Measurements from ENCODE around the gene AREL1. TPM values are rescaled to one million over a fixed set of nuclear protein-coding genes. Genes with fewer than 3 reads are reported as not detected.

The AREL1 gene
- total and polyA plus RNA-seq, 2 experiments from 2014 or later: 12.9 to 25.6 TPM

GRCh38 chr14:74713395-74713735 lies 485 bp upstream of the AREL1 start:
- in situ Hi-C loops (cut with MboI): no loop called here
- Histone ChIP-seq H3F3A (ENCODE audit: insufficient read depth) (no peaks in the 10 kb centered on the region), H3K4me1 (ENCODE audit: insufficient read depth) (peaks cover 18% of the 10 kb centered on the region), H3K9me3 (ENCODE audit: low read depth) (no peaks in the 10 kb centered on the region), H3K79me2 (ENCODE audit: insufficient read depth) (peaks cover 75% of the 10 kb centered on the region), H3K27me3 (replicated peaks; ENCODE audit: insufficient read depth) (no peaks in the 10 kb centered on the region), H3K4me2 (ENCODE audit: unreplicated experiment) (peak overlapping the region; percentile 95), H3K27ac (peak overlapping the region; percentile 68), H3K4me3 (peak overlapping the region; percentile 98), H2AFZ (peak overlapping the region; percentile 92), H4K20me1 (ENCODE audit: insufficient read depth) (no peaks in the 10 kb centered on the region), H3K9me2 (ENCODE audit: insufficient read depth) (no peaks in the 10 kb centered on the region), H3K36me3 (ENCODE audit: low read depth) (peaks cover 28% of the 10 kb centered on the region; the same call in 1 of the 2 replicates), H3K9ac (peak overlapping the region; percentile 95)
- TF ChIP-seq EZH2 (IDR thresholded peaks at IDR 0.05; ENCODE audit: insufficient read depth, poor library complexity, severe bottlenecking) (no peak), EZH2phosphoT487 (IDR thresholded peaks at IDR 0.05; ENCODE audit: insufficient read depth, low read depth) (no peak)
- WGBS, 2 experiments (ENCODE audit: low coverage in 1 of 2, low lambda C conversion rate in 2 of 2, missing lambda C conversion rate in 2 of 2): 2 to 4% methylated on average over 6 of the region's 6 CpGs
- DNase-seq: no peak

GRCh38 chr14:74711651-74712050 lies 1.2 kb downstream of the AREL1 start:
- H4K20me1 ChIP-seq (ENCODE audit: insufficient read depth): no peaks in the 10 kb centered on the region; the same call in 1 of the 2 replicates
- WGBS, 2 experiments (ENCODE audit: low coverage in 1 of 2, low lambda C conversion rate in 2 of 2, missing lambda C conversion rate in 2 of 2): 70 to 72% methylated on average over 5 of the region's 5 CpGs
- in situ Hi-C loops (cut with MboI): no loop called here
- peaks cover 92% of the 10 kb centered on the region for H3K79me2 ChIP-seq (ENCODE audit: insufficient read depth)
- H3K27me3 ChIP-seq (replicated peaks; ENCODE audit: insufficient read depth): no peaks in the 10 kb centered on the region
- no peak for TF ChIP-seq EZH2phosphoT487 (IDR thresholded peaks at IDR 0.05; ENCODE audit: insufficient read depth, low read depth)
- no peak for TF ChIP-seq EZH2 (IDR thresholded peaks at IDR 0.05; ENCODE audit: insufficient read depth, poor library complexity, severe bottlenecking)
- H3K9me2 ChIP-seq (ENCODE audit: insufficient read depth): no peaks in the 10 kb centered on the region
- H3K9me3 ChIP-seq (ENCODE audit: low read depth): no peaks in the 10 kb centered on the region
- peak overlapping the region; percentile 95 for H3K9ac ChIP-seq
- H3K4me1 ChIP-seq (ENCODE audit: insufficient read depth): peaks cover 18% of the 10 kb centered on the region
- H3K36me3 ChIP-seq (ENCODE audit: low read depth): peaks cover 15% of the 10 kb centered on the region; the same call in 1 of the 2 replicates
- peak overlapping the region; percentile 98 for H3K4me3 ChIP-seq
- peak overlapping the region; percentile 91 for H3K4me2 ChIP-seq (ENCODE audit: unreplicated experiment)
- no peak overlapping the region for H2AFZ ChIP-seq
- DNase-seq: no peak
- H3K27ac ChIP-seq: no peak overlapping the region
- no peaks in the 10 kb centered on the region for H3F3A ChIP-seq (ENCODE audit: insufficient read depth)

- H3K4me1 ChIP-seq (ENCODE audit: insufficient read depth): peaks cover 18% of the 10 kb centered on the region
- no peaks in the 10 kb centered on the region for H3K9me2 ChIP-seq (ENCODE audit: insufficient read depth)
- peaks cover 99% of the 10 kb centered on the region for H3K79me2 ChIP-seq (ENCODE audit: insufficient read depth)
- no peaks in the 10 kb centered on the region for H3F3A ChIP-seq (ENCODE audit: insufficient read depth)
- 97 to 100% methylated on average over 1 of the region's 1 CpG for WGBS, 2 experiments (ENCODE audit: low coverage in 1 of 2, low lambda C conversion rate in 2 of 2, missing lambda C conversion rate in 2 of 2)
- no peak overlapping the region for H3K9ac ChIP-seq
- no peak overlapping the region for H2AFZ ChIP-seq
- in situ Hi-C loops (cut with MboI): no loop called here
- H3K27ac ChIP-seq: no peak overlapping the region
- no peak for DNase-seq
- no peaks in the 10 kb centered on the region; the same call in 1 of the 2 replicates for H4K20me1 ChIP-seq (ENCODE audit: insufficient read depth)
- no peaks in the 10 kb centered on the region for H3K9me3 ChIP-seq (ENCODE audit: low read depth)
- 0 out of 2 replicates have a peak, but pooled peaks cover 4% of the 10 kb centered on the region for H3K36me3 ChIP-seq (ENCODE audit: low read depth)
- H3K4me2 ChIP-seq (ENCODE audit: unreplicated experiment): no peak overlapping the region
- H3K4me3 ChIP-seq: no peak overlapping the region
- H3K27me3 ChIP-seq (replicated peaks; ENCODE audit: insufficient read depth): no peaks in the 10 kb centered on the region
- no peak for TF ChIP-seq EZH2 (IDR thresholded peaks at IDR 0.05; ENCODE audit: insufficient read depth, poor library complexity, severe bottlenecking)
- no peak for TF ChIP-seq EZH2phosphoT487 (IDR thresholded peaks at IDR 0.05; ENCODE audit: insufficient read depth, low read depth)
These were observed 2.4 kb downstream of the AREL1 start for GRCh38 chr14:74710480-74710879.

GRCh38 chr14:74705613-74706500 lies 7.0 kb downstream of the AREL1 start:
- no peak for TF ChIP-seq EZH2phosphoT487 (IDR thresholded peaks at IDR 0.05; ENCODE audit: insufficient read depth, low read depth)
- TF ChIP-seq EZH2 (IDR thresholded peaks at IDR 0.05; ENCODE audit: insufficient read depth, poor library complexity, severe bottlenecking): no peak
- H3F3A ChIP-seq (ENCODE audit: insufficient read depth): no peaks in the 10 kb centered on the region
- 98 to 99% methylated on average over 5 of the region's 5 CpGs for WGBS, 2 experiments (ENCODE audit: low coverage in 1 of 2, low lambda C conversion rate in 2 of 2, missing lambda C conversion rate in 2 of 2)
- H3K27ac ChIP-seq: no peak overlapping the region
- in situ Hi-C loops (cut with MboI): no loop called here
- H3K4me2 ChIP-seq (ENCODE audit: unreplicated experiment): no peak overlapping the region
- H3K27me3 ChIP-seq (replicated peaks; ENCODE audit: insufficient read depth): no peaks in the 10 kb centered on the region
- no peak overlapping the region for H2AFZ ChIP-seq
- no peak overlapping the region for H3K9ac ChIP-seq
- no peaks in the 10 kb centered on the region for H3K9me3 ChIP-seq (ENCODE audit: low read depth)
- H3K4me3 ChIP-seq: no peak overlapping the region
- peaks cover 4% of the 10 kb centered on the region for H4K20me1 ChIP-seq (ENCODE audit: insufficient read depth)
- no peaks in the 10 kb centered on the region for H3K9me2 ChIP-seq (ENCODE audit: insufficient read depth)
- H3K36me3 ChIP-seq (ENCODE audit: low read depth): no peaks in the 10 kb centered on the region
- H3K79me2 ChIP-seq (ENCODE audit: insufficient read depth): peaks cover 100% of the 10 kb centered on the region
- H3K4me1 ChIP-seq (ENCODE audit: insufficient read depth): no peaks in the 10 kb centered on the region
- no peak for DNase-seq
